MCF 10A (cell line): ENCODE results near the gene ERCC6L2. TPM values are rescaled to one million over a fixed set of nuclear protein-coding genes. Genes with fewer than 3 reads are reported as not detected.

ENCODE experiments used
- BruUV-seq: library from RNA; stranded (reverse); fragments of 400-500 nt; replicated peaks from 2 replicates; lab custom pipeline; 2021; lab: Mats Ljungman, UMichigan
- CTCF ChIA-PET: fragments of 300-600 bp; sonication (Branson Sonifier 250); formaldehyde crosslinking; extraction: SDS; loops from one replicate; lab custom pipeline; 2021; ENCODE audit warnings: antibody characterized with exemption, inconsistent platforms; lab: Yijun Ruan, JAX
- POLR2A ChIA-PET: fragments of 300-600, 350-650 bp; sonication (Branson Sonifier 250); formaldehyde crosslinking; extraction: SDS; loops from one replicate; lab custom pipeline; 2020; ENCODE audit warnings: antibody characterized with exemption, inconsistent platforms; lab: Yijun Ruan, JAX
- DNase-seq: peaks from one replicate; pipeline ENCODE4 v3.0.0-alpha.2; 2018; ENCODE audit not compliant: unreplicated experiment
- H3K27ac Mint-ChIP-seq: one replicate; pipeline ENCODE4 v1.8.0; 2022; ENCODE audit warnings: mild to moderate bottlenecking, low read depth, mixed read lengths; ENCODE audit not compliant: unreplicated experiment
- H3K27me3 Mint-ChIP-seq: one replicate; pipeline ENCODE4 v1.8.0; 2022; ENCODE audit warnings: mixed read lengths; ENCODE audit not compliant: insufficient read depth, unreplicated experiment
- H3K36me3 Mint-ChIP-seq: one replicate; pipeline ENCODE4 v1.8.0; 2022; ENCODE audit warnings: mild to moderate bottlenecking, moderate library complexity, mixed read lengths; ENCODE audit not compliant: insufficient read depth, unreplicated experiment
- H3K4me1 Mint-ChIP-seq: one replicate; pipeline ENCODE4 v1.8.0; 2022; ENCODE audit warnings: mixed read lengths; ENCODE audit not compliant: insufficient read depth, unreplicated experiment
- H3K4me3 Mint-ChIP-seq: one replicate; pipeline ENCODE4 v1.8.0; 2022; ENCODE audit warnings: mild to moderate bottlenecking, moderate library complexity, mixed read lengths; ENCODE audit not compliant: unreplicated experiment
- H3K9me3 Mint-ChIP-seq: one replicate; pipeline ENCODE4 v1.8.0; 2022; ENCODE audit warnings: mixed read lengths; ENCODE audit not compliant: unreplicated experiment
- CTCF ChIP-seq: fragments of 200-600 bp; IDR thresholded peaks from one replicate; pipeline ENCODE4 v1.8.0; 2022; ENCODE audit warnings: antibody characterized with exemption, mild to moderate bottlenecking; ENCODE audit not compliant: unreplicated experiment
- intact Hi-C: fragments of 100-400 bp; cut with micrococcal nuclease; formaldehyde crosslinking; loops from 2 replicates; pipeline ENCODE4 v1.14.1; 2022
- total RNA-seq: library from RNA; stranded (reverse); gene quantifications from 2 replicates; pipeline ENCODE4 v1.2.3, GENCODE V29; 2022

Gene ERCC6L2
- total RNA-seq, 1 experiment from 2014 or later, result 26.9 TPM

- intact Hi-C loops, result no loop called here
- no peaks in the 10 kb centered on the region for H3K9me3 Mint-ChIP-seq
- peaks cover 14% of the 10 kb centered on the region for H3K36me3 Mint-ChIP-seq
- CTCF ChIA-PET, result no interaction called here
- H3K4me3 Mint-ChIP-seq, result no peak overlapping the region
- no peak for DNase-seq
- no peaks in the 10 kb centered on the region for H3K27me3 Mint-ChIP-seq
- H3K4me1 Mint-ChIP-seq, result peaks cover 8% of the 10 kb centered on the region
- H3K27ac Mint-ChIP-seq, result no peak overlapping the region
- TF ChIP-seq CTCF, result no peak
- no TSS peak for BruUV-seq
- POLR2A ChIA-PET, result interaction anchor here (1.8 to 4.1 kb wide), 2 partner anchors 28 to 397 kb away, joined by 6 to 53 read pairs; partner anchors contain the start of gene ERCC6L2
Observed at GRCh38 chr9:95903398-95903797, 27.9 kb downstream of the ERCC6L2 start.

DNA sequence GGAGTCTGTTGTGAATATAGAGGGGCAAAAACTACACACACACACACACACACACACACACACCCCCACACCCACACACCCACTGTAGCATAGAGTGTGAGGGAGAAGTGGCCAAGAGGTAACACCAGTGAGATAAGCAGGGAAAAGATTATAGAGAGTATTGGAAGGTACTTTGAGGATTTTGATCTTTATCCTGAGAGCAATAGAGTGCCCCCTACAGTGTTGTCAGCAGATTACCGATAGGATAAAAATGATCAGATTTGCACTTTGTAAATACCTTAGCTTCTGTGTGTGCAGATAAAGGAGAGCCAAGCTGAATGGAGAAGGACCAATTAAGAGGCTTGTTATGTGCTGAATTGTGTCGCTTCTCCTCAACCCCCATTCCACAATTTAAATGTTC lies 32.3 kb downstream of the ERCC6L2 start:
- TF ChIP-seq CTCF, result peak; percentile 6
- BruUV-seq, result no TSS peak
- no peak overlapping the region for H3K4me3 Mint-ChIP-seq
- no peaks in the 10 kb centered on the region for H3K9me3 Mint-ChIP-seq
- H3K36me3 Mint-ChIP-seq, result peaks cover 15% of the 10 kb centered on the region
- CTCF ChIA-PET, result no interaction called here
- intact Hi-C loops, result no loop called here
- POLR2A ChIA-PET, result no interaction called here
- no peak overlapping the region for H3K27ac Mint-ChIP-seq
- H3K4me1 Mint-ChIP-seq, result peaks cover 7% of the 10 kb centered on the region
- no peak for DNase-seq
- no peaks in the 10 kb centered on the region for H3K27me3 Mint-ChIP-seq

DNA sequence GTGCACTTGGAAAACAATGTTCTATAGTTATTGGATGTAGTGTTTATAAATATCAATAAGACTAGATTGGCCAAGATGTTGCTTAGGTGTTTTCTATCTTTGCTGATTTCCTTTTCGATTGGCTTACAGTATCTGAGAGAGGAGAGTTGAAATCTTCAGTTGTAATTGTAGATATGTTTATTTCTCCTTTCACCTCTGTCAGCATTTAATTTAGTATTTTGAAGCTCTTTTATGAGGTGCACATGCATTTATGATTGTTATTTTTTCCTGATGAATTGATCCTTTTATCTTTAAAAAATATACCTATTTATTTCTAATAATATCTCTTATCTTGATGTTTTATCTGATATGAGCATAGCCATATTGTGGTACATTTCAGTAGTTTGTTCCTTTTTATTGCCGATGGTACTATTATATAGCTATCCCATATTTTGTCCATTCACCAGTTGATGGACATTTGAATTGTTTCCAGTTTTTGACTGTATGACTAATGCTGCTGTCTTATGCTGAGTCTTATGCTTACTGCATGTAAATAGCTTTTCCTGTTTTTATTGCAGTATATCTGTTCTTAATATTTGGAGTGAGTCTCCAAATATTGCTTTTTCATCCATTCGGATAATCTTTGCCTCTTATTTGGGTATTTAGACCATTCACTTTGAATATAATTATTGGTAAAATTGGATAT lies 34.7 kb downstream of the ERCC6L2 start:
- intact Hi-C loops, result no loop called here
- POLR2A ChIA-PET, result interaction anchor here (0.7 to 2.5 kb wide), 4 partner anchors 8 to 35 kb away, joined by 3 to 9 read pairs (median 4); partner anchors contain the start of gene ERCC6L2
- BruUV-seq, result no TSS peak
- H3K36me3 Mint-ChIP-seq, result peaks cover 22% of the 10 kb centered on the region
- H3K27ac Mint-ChIP-seq, result no peak overlapping the region
- H3K4me3 Mint-ChIP-seq, result no peak overlapping the region
- peak; percentile 6 for DNase-seq
- H3K27me3 Mint-ChIP-seq, result no peaks in the 10 kb centered on the region
- no peaks in the 10 kb centered on the region for H3K9me3 Mint-ChIP-seq
- H3K4me1 Mint-ChIP-seq, result peaks cover 9% of the 10 kb centered on the region
- CTCF ChIA-PET, result interaction anchor here (0.7 to 1.0 kb wide), 2 partner anchors 178 to 322 kb away, joined by 3 to 4 read pairs; no protein-coding TSS in a partner anchor
- no peak for TF ChIP-seq CTCF

DNA sequence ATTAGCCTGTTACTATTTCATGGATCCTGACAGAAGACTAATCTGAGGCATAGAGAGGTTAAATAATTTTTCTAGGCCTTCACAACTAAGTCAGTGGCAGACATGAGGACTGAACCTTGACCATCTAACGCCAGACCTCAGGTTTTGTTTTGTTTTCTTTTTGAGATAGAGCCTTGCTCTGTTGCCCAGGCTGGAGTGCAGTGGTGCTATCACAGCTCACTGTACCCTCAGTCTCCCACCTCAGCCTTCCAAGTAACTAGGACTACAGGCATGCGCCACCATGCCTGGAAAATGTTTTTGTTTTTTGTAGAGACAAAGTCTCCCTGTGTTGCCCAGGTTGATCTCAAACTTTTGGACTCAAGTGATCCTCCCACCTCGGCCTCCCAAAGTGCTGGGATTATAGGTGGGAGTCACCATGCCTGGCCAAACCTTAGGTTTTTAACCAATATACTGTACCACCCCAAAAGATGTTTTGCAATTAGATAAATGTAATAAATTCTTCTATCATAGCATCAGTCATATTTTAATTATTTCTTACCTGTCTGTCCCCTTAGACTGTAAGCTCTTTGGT lies 35.4 kb downstream of the ERCC6L2 start:
- Mint-ChIP-seq H3K4me3 (no peak overlapping the region), H3K9me3 (no peaks in the 10 kb centered on the region), H3K36me3 (peaks cover 22% of the 10 kb centered on the region), H3K27ac (no peak overlapping the region), H3K4me1 (peaks cover 9% of the 10 kb centered on the region), H3K27me3 (no peaks in the 10 kb centered on the region)
- DNase-seq, result no peak
- intact Hi-C loops, result no loop called here
- no peak for TF ChIP-seq CTCF
- BruUV-seq, result no TSS peak
- ChIA-PET POLR2A (interaction anchor here (1.3 to 2.5 kb wide), 2 partner anchors 9 to 36 kb away, joined by 5 to 9 read pairs; partner anchors contain the start of gene ERCC6L2), CTCF (interaction anchor here (1.0 kb wide), 1 partner anchor 321 kb away, joined by 4 read pairs; no protein-coding TSS in a partner anchor)
